SK-MEL-5 (cell line): Measurements from ENCODE around the gene AQP4. TPM values are rescaled to one million over a fixed set of nuclear protein-coding genes. Genes with fewer than 3 reads are reported as not detected.

ENCODE experiments used
- DNase-seq: peaks from one replicate; pipeline ENCODE4 v3.0.0-alpha.2; 2016; ENCODE audit warnings: low read depth, low spot score
- in situ Hi-C: cut with HindIII; loops from 2 replicates; pipeline ENCODE4 v1.10.0; 2016; ENCODE audit warnings: low sequenced_read_pairs, high pct_unique_total_duplicates, low pct_unique_long_range_greater_than_20kb
- polyA plus RNA-seq, 2 experiments: library from polyadenylated mRNA; depleted of rRNA; stranded (reverse); fragments of >200 nt; gene quantifications; 2 replicates each; pipeline ENCODE4 v1.2.3, GENCODE V29; 2015
- total RNA-seq: library from RNA; depleted of rRNA; stranded (reverse); fragments of >200 nt; shearing (Covaris generic); gene quantifications from 2 replicates; pipeline ENCODE4 v1.2.3, GENCODE V29; 2014; rRNA removed

The AQP4 gene, protein sequence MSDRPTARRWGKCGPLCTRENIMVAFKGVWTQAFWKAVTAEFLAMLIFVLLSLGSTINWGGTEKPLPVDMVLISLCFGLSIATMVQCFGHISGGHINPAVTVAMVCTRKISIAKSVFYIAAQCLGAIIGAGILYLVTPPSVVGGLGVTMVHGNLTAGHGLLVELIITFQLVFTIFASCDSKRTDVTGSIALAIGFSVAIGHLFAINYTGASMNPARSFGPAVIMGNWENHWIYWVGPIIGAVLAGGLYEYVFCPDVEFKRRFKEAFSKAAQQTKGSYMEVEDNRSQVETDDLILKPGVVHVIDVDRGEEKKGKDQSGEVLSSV
- total RNA-seq = not detected in 2 replicates
- not detected in 2 replicates for polyA plus RNA-seq (2015; cell fraction: cytosol; rRNA removed)
- not detected in 2 replicates for polyA plus RNA-seq (2015; cell fraction: nucleus; rRNA removed)

GRCh38 chr18:26865557-26865956 is at the start of gene AQP4:
TSS of gene AQP4 (minus strand) at chr18:26865707. CDS start at chr18:26865689, 18 bp downstream.
- DNase-seq = no peak
- in situ Hi-C loops = no loop called here

- in situ Hi-C loops = no loop called here
- no peak for DNase-seq
Measured at GRCh38 chr18:26911840-26912239, 46.3 kb upstream of the AQP4 start.

GRCh38 chr18:26909599-26910290 is 44.2 kb upstream of the AQP4 start:
- in situ Hi-C loops = no loop called here
- DNase-seq = no peak

GRCh38 chr18:26908906-26909305 is 43.4 kb upstream of the AQP4 start:
- no peak for DNase-seq
- in situ Hi-C loops = no loop called here

DNA sequence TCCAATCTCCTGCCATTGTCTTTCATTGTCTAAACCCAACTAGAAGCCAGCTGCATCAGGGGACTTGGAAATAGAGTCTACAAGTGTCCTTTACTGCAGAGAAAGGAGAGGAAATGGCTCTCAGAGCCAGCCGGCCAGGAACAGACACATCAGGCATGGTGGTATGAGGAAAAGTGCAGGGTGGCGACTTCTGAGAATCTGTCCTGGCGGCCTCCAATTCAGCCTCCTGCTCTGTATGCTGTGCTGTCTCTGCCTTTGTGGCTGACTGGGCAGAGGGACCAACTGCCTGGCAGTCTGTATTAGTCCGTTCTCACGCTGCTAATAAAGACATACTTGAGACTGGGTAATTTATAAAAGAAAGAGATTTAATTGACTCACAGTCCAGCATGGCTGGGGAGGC is 36.8 kb upstream of the AQP4 start:
- in situ Hi-C loops = no loop called here
- DNase-seq = no peak

GRCh38 chr18:26901020-26901419 is 35.5 kb upstream of the AQP4 start:
- no peak for DNase-seq
- in situ Hi-C loops = no loop called here

DNA sequence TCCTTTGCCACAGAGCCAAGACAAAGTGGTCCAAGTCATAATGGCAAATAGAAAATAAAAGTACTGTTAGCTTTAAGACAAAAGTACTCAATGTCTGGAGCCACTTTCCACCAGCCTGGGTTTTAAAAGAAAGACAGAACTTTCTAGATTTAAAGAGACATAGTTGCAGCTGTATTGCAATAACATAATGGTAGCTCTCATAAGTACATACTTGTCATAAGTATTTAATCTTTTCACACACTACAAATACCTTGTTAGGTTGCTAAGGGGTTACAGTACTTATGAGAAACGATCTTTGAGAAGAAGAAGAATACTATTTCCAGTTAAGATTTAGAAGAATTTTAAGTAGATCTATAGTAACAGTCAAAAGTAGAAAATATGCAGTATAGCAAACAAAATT is 28.9 kb upstream of the AQP4 start:
- in situ Hi-C loops = no loop called here
- no peak for DNase-seq

DNA sequence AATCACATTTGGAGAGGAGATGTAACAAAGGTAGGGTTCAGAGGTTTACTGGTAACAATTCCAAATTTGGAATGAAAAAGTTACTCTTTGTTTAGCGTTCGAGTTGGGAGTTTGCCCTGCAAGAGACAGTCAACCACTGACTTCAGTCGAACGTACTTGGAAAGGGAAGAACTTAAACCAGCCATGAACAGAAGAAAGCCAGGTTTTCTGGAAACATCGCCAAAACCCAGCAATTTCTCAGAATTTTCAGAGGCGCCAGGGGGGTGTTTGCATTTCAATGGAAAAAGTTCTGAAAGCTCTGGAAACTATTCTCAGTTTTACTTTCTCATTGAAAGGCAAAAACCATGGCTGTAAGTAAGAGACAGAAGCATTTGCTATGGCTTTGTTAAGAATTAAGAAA is 28.5 kb upstream of the AQP4 start:
- in situ Hi-C loops = no loop called here
- no peak for DNase-seq

DNA sequence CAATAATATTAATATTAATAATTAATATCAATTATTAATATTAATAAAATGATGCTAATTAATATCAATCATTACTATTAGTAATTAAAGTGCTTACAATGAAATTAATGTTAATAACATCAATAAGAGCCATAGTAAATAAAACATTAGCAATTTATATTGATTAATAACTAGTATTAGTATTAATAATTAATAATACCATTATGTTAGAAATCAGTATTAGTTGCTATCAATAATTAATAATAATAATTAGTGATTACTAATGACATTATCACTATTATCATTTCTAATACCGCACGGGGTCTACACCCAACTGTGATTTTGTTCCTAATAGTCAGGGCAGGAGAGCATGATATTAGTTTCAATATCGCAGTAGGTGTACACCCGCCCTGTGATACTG is 22.8 kb upstream of the AQP4 start:
- in situ Hi-C loops = no loop called here
- DNase-seq = no peak

DNA sequence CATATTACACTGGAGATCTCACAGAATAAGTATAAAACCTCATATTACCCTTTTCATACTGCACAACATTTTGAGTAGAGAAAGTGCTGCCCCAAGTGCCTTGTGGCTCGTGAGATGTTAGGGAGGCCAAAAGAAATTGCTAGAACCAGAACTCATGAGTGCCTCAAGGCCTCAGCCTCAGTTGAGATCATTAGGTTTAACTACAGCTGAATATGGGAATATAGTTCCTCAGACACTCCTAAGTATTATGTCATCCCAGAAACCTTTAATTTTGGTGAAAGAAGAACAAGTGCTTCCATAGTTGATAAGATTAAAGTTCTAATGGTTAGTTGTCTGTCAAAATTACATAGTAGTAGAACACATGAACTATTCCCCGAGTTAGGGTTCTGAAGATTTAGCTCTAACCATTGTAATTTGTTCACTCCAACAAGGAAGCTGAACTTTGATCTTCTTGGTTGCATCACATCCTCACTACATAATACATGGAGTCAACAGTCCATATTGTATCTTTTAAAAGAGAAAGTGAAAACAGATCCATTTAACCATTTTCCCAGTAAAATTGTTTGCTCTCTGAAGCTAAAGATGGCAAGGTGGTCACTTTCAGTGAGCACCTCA is 9.6 kb upstream of the AQP4 start:
- no peak for DNase-seq
- in situ Hi-C loops = no loop called here

DNA sequence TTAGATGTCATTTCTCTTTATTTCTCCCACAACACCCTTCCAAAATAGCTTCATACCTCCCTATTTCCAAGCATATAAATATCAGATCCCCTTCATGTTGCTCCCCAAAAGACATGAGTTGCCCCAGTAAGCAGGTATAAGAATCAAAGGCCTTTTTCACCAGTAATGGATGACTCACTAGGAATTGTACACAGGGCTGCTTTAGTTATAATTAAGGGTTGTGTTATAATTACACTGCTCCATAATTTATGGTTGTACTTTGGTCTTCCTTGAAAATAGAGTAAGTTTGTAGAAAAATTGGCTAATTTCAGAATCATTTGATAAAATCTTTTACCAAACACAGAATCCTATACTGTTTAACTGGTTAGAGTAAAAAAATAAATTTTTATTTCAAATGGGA is 8.8 kb upstream of the AQP4 start:
- no peak for DNase-seq

GRCh38 chr18:26869640-26870039 is 4.1 kb upstream of the AQP4 start:
- in situ Hi-C loops = no loop called here
- no peak for DNase-seq

More for the DNA sequence above, 8.8 kb upstream of the AQP4 start:
- in situ Hi-C loops = no loop called here

- DNase-seq = no peak
- in situ Hi-C loops = no loop called here
Measured at GRCh38 chr18:26868968-26869586, 3.6 kb upstream of the AQP4 start.

GRCh38 chr18:26867471-26867870 is 2.0 kb upstream of the AQP4 start:
- no peak for DNase-seq
- in situ Hi-C loops = no loop called here

GRCh38 chr18:26864658-26865057 is 849 bp downstream of the AQP4 start:
- in situ Hi-C loops = no loop called here
- no peak for DNase-seq

DNA sequence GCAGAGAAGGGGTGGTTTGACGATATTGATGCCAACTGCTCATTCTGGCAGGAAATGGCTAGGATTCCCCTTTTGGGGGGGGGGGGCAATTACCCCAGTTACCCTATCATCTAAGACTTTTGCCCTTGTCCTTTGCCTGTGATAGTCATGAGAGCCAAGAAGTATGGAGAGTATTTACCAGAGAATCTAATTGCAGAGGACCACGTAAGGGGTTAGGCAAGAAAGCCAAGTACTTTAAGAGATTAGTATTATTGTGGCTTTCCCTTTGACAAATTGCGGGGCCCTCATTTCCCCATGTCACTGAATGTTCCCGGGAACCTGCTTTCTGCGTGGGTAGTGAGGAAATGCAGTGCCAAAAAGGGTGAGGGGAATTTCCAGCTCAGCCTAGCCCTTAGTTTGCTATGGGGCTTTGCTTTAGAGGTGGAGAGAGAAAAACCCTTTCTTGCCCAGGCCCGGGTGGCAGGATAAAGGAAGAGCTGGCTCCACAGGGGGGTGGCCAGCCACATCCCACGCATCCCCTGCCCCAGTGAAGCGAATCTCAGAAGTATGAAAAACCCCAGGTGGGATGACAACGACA is 1.5 kb downstream of the AQP4 start:
- in situ Hi-C loops = no loop called here

GRCh38 chr18:26863122-26863879 is 2.2 kb downstream of the AQP4 start:
- no peak for DNase-seq
- in situ Hi-C loops = no loop called here

More for the DNA sequence above, 1.5 kb downstream of the AQP4 start:
- no peak for DNase-seq
